Omental fat pad (tissue), 4 donors: ENCODE data around the gene NEU4. TPM values are rescaled to one million over a fixed set of nuclear protein-coding genes. Genes with fewer than 3 reads are reported as not detected.
"Not testable (repeated sequence)": the region's sequence is repeated elsewhere in the genome, so short reads cannot be mapped to it uniquely, and the experiment has no call there.

ENCODE experiments used
- ATAC-seq: fragments of 150-250 bp; one replicate; pipeline ENCODE4 v1.9.1; 2016; ENCODE audit warnings: mild to moderate bottlenecking, moderate library complexity; ENCODE audit not compliant: low FRiP score
- DNase-seq: peaks from one replicate; pipeline ENCODE4 v3.0.0-alpha.2; 2019; ENCODE audit warnings: low spot score
- total RNA-seq, 4 donors: library from RNA; depleted of rRNA; stranded (reverse); fragments of >200 nt; gene quantifications; one replicate each; pipeline ENCODE4 v1.1.0, GENCODE V29; 2016
- TF ChIP-seq, protein P1 (sequence below), 3 donors: fragments of 450-650 bp; IDR thresholded peaks; one replicate each; pipeline ENCODE4 v1.5.1; 2016 to 2017; ENCODE audit warnings: antibody characterized with exemption in 3 of 3, mild to moderate bottlenecking in 3 of 3, moderate library complexity in 2 of 3

NEU4 gene
- total RNA-seq, 4 donors from 2014 or later: 0.79 to 4.4 (median 2.5) TPM

DNA sequence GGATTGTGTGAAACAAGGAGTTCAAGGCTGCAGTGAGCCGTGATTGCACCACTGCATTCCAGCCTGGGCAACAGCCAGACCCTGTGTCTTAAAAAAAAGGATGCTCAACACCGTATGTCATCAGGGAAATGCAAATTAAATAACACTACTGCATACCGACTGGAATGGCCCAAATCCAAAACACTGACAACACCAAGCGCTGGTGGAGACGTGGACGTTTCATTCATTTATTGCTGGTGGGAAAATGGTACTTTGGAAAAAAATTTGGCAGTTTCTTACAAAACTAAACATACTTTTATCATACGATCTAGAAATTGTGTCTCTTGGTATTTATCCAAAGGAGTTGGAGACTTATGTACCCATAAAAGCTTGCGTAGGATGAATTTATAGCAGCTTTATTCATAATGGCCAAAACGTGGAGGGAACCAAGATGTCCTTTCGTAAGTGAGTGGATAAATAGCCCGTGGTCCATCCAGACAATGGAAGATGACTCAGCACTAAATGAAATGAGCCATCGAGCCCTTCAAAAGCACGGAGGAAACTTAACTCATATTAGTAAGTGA is 24.2 kb downstream of the NEU4 start:
- DNase-seq: no peak
- ATAC-seq: no peak
- TF ChIP-seq, protein P1, sequence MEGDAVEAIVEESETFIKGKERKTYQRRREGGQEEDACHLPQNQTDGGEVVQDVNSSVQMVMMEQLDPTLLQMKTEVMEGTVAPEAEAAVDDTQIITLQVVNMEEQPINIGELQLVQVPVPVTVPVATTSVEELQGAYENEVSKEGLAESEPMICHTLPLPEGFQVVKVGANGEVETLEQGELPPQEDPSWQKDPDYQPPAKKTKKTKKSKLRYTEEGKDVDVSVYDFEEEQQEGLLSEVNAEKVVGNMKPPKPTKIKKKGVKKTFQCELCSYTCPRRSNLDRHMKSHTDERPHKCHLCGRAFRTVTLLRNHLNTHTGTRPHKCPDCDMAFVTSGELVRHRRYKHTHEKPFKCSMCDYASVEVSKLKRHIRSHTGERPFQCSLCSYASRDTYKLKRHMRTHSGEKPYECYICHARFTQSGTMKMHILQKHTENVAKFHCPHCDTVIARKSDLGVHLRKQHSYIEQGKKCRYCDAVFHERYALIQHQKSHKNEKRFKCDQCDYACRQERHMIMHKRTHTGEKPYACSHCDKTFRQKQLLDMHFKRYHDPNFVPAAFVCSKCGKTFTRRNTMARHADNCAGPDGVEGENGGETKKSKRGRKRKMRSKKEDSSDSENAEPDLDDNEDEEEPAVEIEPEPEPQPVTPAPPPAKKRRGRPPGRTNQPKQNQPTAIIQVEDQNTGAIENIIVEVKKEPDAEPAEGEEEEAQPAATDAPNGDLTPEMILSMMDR (IDR thresholded peaks at IDR 0.05): no peak

- not testable (repeated sequence) for ATAC-seq, DNase-seq
Measured at GRCh38 chr2:241833756-241834526, 24.9 kb downstream of the NEU4 start.

- no peak for ATAC-seq
- TF ChIP-seq, protein P1 (IDR thresholded peaks at IDR 0.05): no peak
- DNase-seq: no peak
Measured at GRCh38 chr2:241834527-241835210, 25.7 kb downstream of the NEU4 start.

- TF ChIP-seq, protein P1 (IDR thresholded peaks at IDR 0.05): no peak
- ATAC-seq (no peak), DNase-seq (no peak)
Measured at GRCh38 chr2:241835611-241836010, 26.6 kb downstream of the NEU4 start.

DNA sequence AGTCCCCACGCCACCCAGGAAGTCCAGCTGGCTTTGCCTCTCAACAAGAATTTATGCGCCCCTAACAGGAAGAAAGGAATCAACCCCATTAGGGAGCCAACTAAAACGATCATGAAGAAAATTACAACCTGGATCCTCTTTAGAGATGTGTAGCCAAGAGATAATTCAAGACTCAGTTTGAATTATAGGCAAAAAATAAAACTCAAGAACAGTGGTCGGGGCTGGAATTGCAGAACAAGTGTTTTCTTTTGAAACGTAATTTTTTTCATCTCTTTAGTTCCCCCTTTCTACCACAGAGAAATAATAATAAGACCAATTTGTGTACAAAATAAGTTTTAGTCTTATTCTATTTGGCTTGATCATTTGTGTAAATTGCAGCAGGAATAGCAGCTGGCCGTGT is 27.3 kb downstream of the NEU4 start:
- TF ChIP-seq, protein P1 (IDR thresholded peaks at IDR 0.05): no peak
- ATAC-seq (no peak), DNase-seq (no peak)

GRCh38 chr2:241837197-241837965 is 28.4 kb downstream of the NEU4 start:
- DNase-seq (no peak), ATAC-seq (no peak)
- TF ChIP-seq, protein P1 (IDR thresholded peaks at IDR 0.05): no peak
